ENCODE results near the gene TTC38. TPM values are rescaled to one million over a fixed set of nuclear protein-coding genes. Genes with fewer than 3 reads are reported as not detected.

TTC38 gene
- polyA plus RNA-seq, 1 donor from 2014 or later, result 1.4 TPM

GRCh38 chr22:46281866-46282678 lies 14.3 kb downstream of the TTC38 start:
- Histone ChIP-seq H3K9ac (ENCODE audit: low read length) (no peak overlapping the region), H3K27ac (ENCODE audit: low read length) (no peak overlapping the region)
- TF ChIP-seq REST (IDR thresholded peaks at IDR 0.05; ENCODE audit: borderline replicate concordance), result no peak

GRCh38 chr22:46286006-46286405 lies 18.2 kb downstream of the TTC38 start:
- H3K36me3 ChIP-seq (ENCODE audit: insufficient read depth, low read length), result no peaks in the 10 kb centered on the region
- no peak overlapping the region for H3K27ac ChIP-seq (ENCODE audit: low read length)
- H3K9ac ChIP-seq (ENCODE audit: low read length), result no peak overlapping the region
- no peaks in the 10 kb centered on the region for H3K9me3 ChIP-seq (ENCODE audit: low read length)
- no peaks in the 10 kb centered on the region for H3F3A ChIP-seq (ENCODE audit: insufficient read depth, low read length, poor library complexity, severe bottlenecking)
- no peaks in the 10 kb centered on the region for H4K20me1 ChIP-seq (ENCODE audit: insufficient read depth)
- TF ChIP-seq REST (IDR thresholded peaks at IDR 0.05; ENCODE audit: borderline replicate concordance), result no peak
- TF ChIP-seq POLR2AphosphoS5 (IDR thresholded peaks at IDR 0.05), result no peak
- no peaks in the 10 kb centered on the region for H3K79me2 ChIP-seq (replicated peaks; ENCODE audit: insufficient read depth, low read length)
- H2AFZ ChIP-seq (ENCODE audit: low read depth, low read length), result no peak overlapping the region
- no peaks in the 10 kb centered on the region for H3K9me2 ChIP-seq (ENCODE audit: insufficient read depth, low read length)
- H3K4me3 ChIP-seq (ENCODE audit: low read length), result no peak overlapping the region
- H3K4me2 ChIP-seq (ENCODE audit: low read length), result no peak overlapping the region
- no peaks in the 10 kb centered on the region for H3K27me3 ChIP-seq (ENCODE audit: insufficient read depth, low read depth, low read length)

More at GRCh38 chr22:46281866-46282678, 14.3 kb downstream of the TTC38 start:
- Histone ChIP-seq H2AFZ (ENCODE audit: low read depth, low read length) (no peak overlapping the region), H4K20me1 (ENCODE audit: insufficient read depth) (no peaks in the 10 kb centered on the region), H3K27me3 (ENCODE audit: insufficient read depth, low read depth, low read length) (no peaks in the 10 kb centered on the region), H3K36me3 (ENCODE audit: insufficient read depth, low read length) (no peaks in the 10 kb centered on the region), H3K4me2 (ENCODE audit: low read length) (no peak overlapping the region), H3K79me2 (replicated peaks; ENCODE audit: insufficient read depth, low read length) (no peaks in the 10 kb centered on the region), H3K9me2 (ENCODE audit: insufficient read depth, low read length) (no peaks in the 10 kb centered on the region), H3K4me3 (ENCODE audit: low read length) (no peak overlapping the region), H3F3A (ENCODE audit: insufficient read depth, low read length, poor library complexity, severe bottlenecking) (no peaks in the 10 kb centered on the region), H3K9me3 (ENCODE audit: low read length) (no peaks in the 10 kb centered on the region)

- H4K20me1 ChIP-seq (ENCODE audit: insufficient read depth), result no peaks in the 10 kb centered on the region
- no peaks in the 10 kb centered on the region for H3K9me2 ChIP-seq (ENCODE audit: insufficient read depth, low read length)
- H3K27ac ChIP-seq (ENCODE audit: low read length), result no peak overlapping the region
- no peaks in the 10 kb centered on the region for H3K79me2 ChIP-seq (replicated peaks; ENCODE audit: insufficient read depth, low read length)
- no peak overlapping the region for H3K4me2 ChIP-seq (ENCODE audit: low read length)
- no peak overlapping the region for H3K9ac ChIP-seq (ENCODE audit: low read length)
- H3F3A ChIP-seq (ENCODE audit: insufficient read depth, low read length, poor library complexity, severe bottlenecking), result no peaks in the 10 kb centered on the region
- H2AFZ ChIP-seq (ENCODE audit: low read depth, low read length), result no peak overlapping the region
- H3K9me3 ChIP-seq (ENCODE audit: low read length), result no peaks in the 10 kb centered on the region
- no peak overlapping the region for H3K4me3 ChIP-seq (ENCODE audit: low read length)
- H3K36me3 ChIP-seq (ENCODE audit: insufficient read depth, low read length), result no peaks in the 10 kb centered on the region
- H3K27me3 ChIP-seq (ENCODE audit: insufficient read depth, low read depth, low read length), result no peaks in the 10 kb centered on the region
- TF ChIP-seq MXI1 (conservative IDR thresholded peaks at IDR 0.05; ENCODE audit: poor library complexity, severe bottlenecking), result no peak
- TF ChIP-seq REST (IDR thresholded peaks at IDR 0.05; ENCODE audit: borderline replicate concordance), result no peak
- TF ChIP-seq POLR2AphosphoS5 (IDR thresholded peaks at IDR 0.05), result no peak
- TF ChIP-seq CTCF (IDR thresholded peaks at IDR 0.05; ENCODE audit: poor library complexity, severe bottlenecking), result no peak
- TF ChIP-seq EP300 (conservative IDR thresholded peaks at IDR 0.05; ENCODE audit: poor library complexity, severe bottlenecking), result no peak
- no peak for TF ChIP-seq RAD21 (conservative IDR thresholded peaks at IDR 0.05)
Observed at GRCh38 chr22:46286941-46287872, 19.4 kb downstream of the TTC38 start.

Measured in neural cell (in vitro differentiated cells).